SK-N-SH (cell line): ENCODE data around the gene NANS. TPM values are rescaled to one million over a fixed set of nuclear protein-coding genes. Genes with fewer than 3 reads are reported as not detected.

ENCODE experiments used
- CTCF ChIA-PET: fragments of 300-600, 350-600 bp; formaldehyde crosslinking; extraction: SDS; loops from one replicate; lab custom pipeline; 2021; lab: Yijun Ruan, JAX
- POLR2A ChIA-PET: fragments of 350-600 bp; sonication (Branson Sonifier 250); formaldehyde crosslinking; extraction: SDS; loops from one replicate; lab custom pipeline; 2020; ENCODE audit warnings: antibody characterized with exemption, inconsistent platforms; lab: Yijun Ruan, JAX
- DNase-seq: peaks from one replicate; pipeline ENCODE4 v3.0.0; 2012
- H2AFZ ChIP-seq: fragments of 200-600 bp; sonication (generic); 2 replicates; pipeline ENCODE4 v1.8.1; 2016; ENCODE audit warnings: antibody characterized with exemption, mild to moderate bottlenecking, low read depth
- H3F3A ChIP-seq: fragments of 200-600 bp; sonication (generic); replicated peaks from 2 replicates; pipeline ENCODE3; 2016; ENCODE audit warnings: antibody characterized with exemption, mild to moderate bottlenecking; ENCODE audit not compliant: insufficient read depth
- H3K27ac ChIP-seq, 2 experiments: fragments of 200-500 bp in 1 of 2; fragments of 200-600 bp in 1 of 2; sonication (Bioruptor generic) in 1 of 2; sonication (generic), shearing (Covaris generic) in 1 of 2; 2 replicates each; pipeline versions ENCODE4 v1.5.1 to v1.6.1; 2014 to 2016; ENCODE audit warnings: low read depth in 2 of 2, inconsistent platforms in 1 of 2, low read length in 1 of 2, mild to moderate bottlenecking in 1 of 2, mixed read lengths in 1 of 2
- H3K27me3 ChIP-seq: fragments of 200-600 bp; sonication (generic), shearing (Covaris generic); 2 replicates; pipeline ENCODE4 v1.6.1; 2016; ENCODE audit warnings: mixed run types; ENCODE audit not compliant: insufficient read depth
- H3K36me3 ChIP-seq, 2 experiments: fragments of 200-500 bp in 1 of 2; fragments of 200-600 bp in 1 of 2; sonication (Bioruptor generic) in 1 of 2; sonication (generic) in 1 of 2; replicated peaks in 1 of 2; 2 replicates each; pipeline versions ENCODE3 to v1.5.1; 2014 to 2016; ENCODE audit warnings: low read length in 1 of 2, mild to moderate bottlenecking in 1 of 2; ENCODE audit not compliant: insufficient read depth in 2 of 2, control insufficient read depth in 1 of 2
- H3K4me1 ChIP-seq, 2 experiments: fragments of 200-500 bp in 1 of 2; fragments of 200-600 bp in 1 of 2; sonication (Bioruptor generic) in 1 of 2; sonication (generic), shearing (Covaris generic) in 1 of 2; 2 replicates each; pipeline versions ENCODE4 v1.5.1 to v1.6.1; 2014 to 2016; ENCODE audit warnings: low read depth in 1 of 2, low read length in 1 of 2, mixed run types in 1 of 2; ENCODE audit not compliant: insufficient read depth in 2 of 2, control insufficient read depth in 1 of 2
- H3K4me2 ChIP-seq: fragments of 200-600 bp; sonication (generic), shearing (Covaris generic); 2 replicates; pipeline ENCODE4 v1.6.1; 2017; ENCODE audit warnings: mixed run types
- H3K4me3 ChIP-seq, 2 experiments: fragments of 200-500 bp in 1 of 2; fragments of 200-600 bp in 1 of 2; sonication (Bioruptor generic) in 1 of 2; sonication (generic), shearing (Covaris generic) in 1 of 2; 2 replicates each; pipeline versions ENCODE4 v1.5.1 to v1.8.1; 2014 to 2016; ENCODE audit warnings: low read depth in 2 of 2, inconsistent platforms in 1 of 2, low read length in 1 of 2, mild to moderate bottlenecking in 1 of 2, mixed read lengths in 1 of 2, moderate library complexity in 1 of 2
- H3K79me2 ChIP-seq: fragments of 200-600 bp; sonication (generic); 2 replicates; pipeline ENCODE4 v1.8.1; 2017; ENCODE audit warnings: mild to moderate bottlenecking; ENCODE audit not compliant: insufficient read depth
- H3K9ac ChIP-seq: fragments of 200-600 bp; sonication (generic); 2 replicates; pipeline ENCODE4 v1.6.1; 2017; ENCODE audit warnings: mixed run types
- H3K9me2 ChIP-seq: fragments of 200-600 bp; sonication (generic); 2 replicates; pipeline ENCODE4 v1.6.1; 2017; ENCODE audit warnings: mixed run types
- H3K9me3 ChIP-seq: fragments of 200-600 bp; sonication (generic); 2 replicates; pipeline ENCODE4 v1.6.1; 2017; ENCODE audit warnings: mixed run types, mild to moderate bottlenecking, moderate library complexity
- H4K20me1 ChIP-seq: fragments of 200-600 bp; sonication (generic); 2 replicates; pipeline ENCODE4 v1.6.1; 2017; ENCODE audit warnings: mild to moderate bottlenecking, mixed run types; ENCODE audit not compliant: insufficient read depth
- FOXM1 ChIP-seq: IDR thresholded peaks from 2 replicates; pipeline ENCODE4 v1.4.0; 2012; ENCODE audit warnings: low read depth, mild to moderate bottlenecking
- JUND ChIP-seq: IDR thresholded peaks from 2 replicates; pipeline ENCODE4 v1.4.0; 2012
- MXI1 ChIP-seq: IDR thresholded peaks from 2 replicates; pipeline ENCODE4 v1.6.1; 2012; ENCODE audit warnings: mild to moderate bottlenecking, low read depth, low read length, improper control_type of control experiment
- SMC3 ChIP-seq: IDR thresholded peaks from 2 replicates; pipeline ENCODE4 v1.6.1; 2012; ENCODE audit warnings: low read depth, low read length, improper control_type of control experiment
- TAF1 ChIP-seq: IDR thresholded peaks from 2 replicates; pipeline ENCODE4 v1.6.1; 2012; ENCODE audit warnings: low read depth, mild to moderate bottlenecking, low read length, moderate library complexity, borderline replicate concordance
- YY1 ChIP-seq: IDR thresholded peaks from 2 replicates; pipeline ENCODE4 v1.4.0; 2012; ENCODE audit warnings: low read depth, mild to moderate bottlenecking
- WGBS: methylation state at CpG from one replicate; pipeline ENCODE4 v1.1.6; 2017; ENCODE audit warnings: low lambda C conversion rate; 5-methylcytosine and 5-hydroxymethylcytosine counted together
- polyA plus RNA-seq, 3 experiments: library from polyadenylated mRNA; depleted of rRNA; stranded (reverse); fragments of >200 nt; gene quantifications; 2 replicates each; pipeline ENCODE4 v1.2.3, GENCODE V29; 2012
- small RNA-seq, 7 experiments: library from RNA; depleted of rRNA; stranded (forward); fragments of <200 nt; gene quantifications; one replicate each; pipeline ENCODE3, GENCODE V24; 2012
- TF ChIP-seq, protein P1 (sequence below): fragments of 200-600 bp; sonication (generic); IDR thresholded peaks from 2 replicates; pipeline ENCODE4 v1.6.1; 2017; ENCODE audit warnings: antibody characterized with exemption, mild to moderate bottlenecking, moderate library complexity

The NANS gene
- polyA plus RNA-seq, 1 of the 3 experiments (the other 2 are of a cell fraction), result 61.3 TPM

DNA sequence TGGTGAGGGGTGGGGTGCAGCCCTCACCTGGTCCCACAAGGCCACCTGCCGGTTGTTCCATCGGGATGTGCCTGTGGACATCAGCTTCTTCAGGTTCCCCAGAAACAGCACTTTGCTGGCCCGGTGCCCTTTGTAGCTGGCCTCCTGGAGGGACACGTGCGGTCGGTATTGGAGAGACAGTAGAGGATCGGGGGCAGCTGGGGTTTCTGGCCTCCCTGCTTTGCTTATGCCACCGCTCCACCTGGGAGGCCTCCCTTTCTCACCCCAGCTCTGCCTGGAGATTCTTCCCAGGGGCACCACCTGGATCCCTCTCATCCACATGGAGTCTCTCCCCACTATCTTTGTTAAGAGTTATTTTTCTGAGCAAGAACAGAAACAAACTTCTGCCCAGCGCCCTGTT is 75.6 kb downstream of the NANS start:
- H3K79me2 ChIP-seq, result no peaks in the 10 kb centered on the region
- H3K36me3 ChIP-seq, result no peaks in the 10 kb centered on the region
- TF ChIP-seq SMC3 (no peak), FOXM1 (no peak), JUND (no peak), TAF1 (no peak), YY1 (no peak), MXI1 (no peak)
- TF ChIP-seq, protein P1, sequence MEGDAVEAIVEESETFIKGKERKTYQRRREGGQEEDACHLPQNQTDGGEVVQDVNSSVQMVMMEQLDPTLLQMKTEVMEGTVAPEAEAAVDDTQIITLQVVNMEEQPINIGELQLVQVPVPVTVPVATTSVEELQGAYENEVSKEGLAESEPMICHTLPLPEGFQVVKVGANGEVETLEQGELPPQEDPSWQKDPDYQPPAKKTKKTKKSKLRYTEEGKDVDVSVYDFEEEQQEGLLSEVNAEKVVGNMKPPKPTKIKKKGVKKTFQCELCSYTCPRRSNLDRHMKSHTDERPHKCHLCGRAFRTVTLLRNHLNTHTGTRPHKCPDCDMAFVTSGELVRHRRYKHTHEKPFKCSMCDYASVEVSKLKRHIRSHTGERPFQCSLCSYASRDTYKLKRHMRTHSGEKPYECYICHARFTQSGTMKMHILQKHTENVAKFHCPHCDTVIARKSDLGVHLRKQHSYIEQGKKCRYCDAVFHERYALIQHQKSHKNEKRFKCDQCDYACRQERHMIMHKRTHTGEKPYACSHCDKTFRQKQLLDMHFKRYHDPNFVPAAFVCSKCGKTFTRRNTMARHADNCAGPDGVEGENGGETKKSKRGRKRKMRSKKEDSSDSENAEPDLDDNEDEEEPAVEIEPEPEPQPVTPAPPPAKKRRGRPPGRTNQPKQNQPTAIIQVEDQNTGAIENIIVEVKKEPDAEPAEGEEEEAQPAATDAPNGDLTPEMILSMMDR, result no peak
- H3K4me3 ChIP-seq, result no peak overlapping the region
- H3K9me3 ChIP-seq, result no peaks in the 10 kb centered on the region
- 77% methylated on average over 8 of the region's 9 CpGs for WGBS
- ChIA-PET POLR2A (interaction anchor here (0.6 kb wide), 1 partner anchor 28 kb away, joined by 3 read pairs; no protein-coding TSS in a partner anchor), CTCF (interaction anchor here (1.1 to 1.6 kb wide), 3 partner anchors 12 to 70 kb away, joined by 3 to 4 read pairs (median 3); partner anchors contain the start of gene TRIM14)
- DNase-seq, result no peak
- no peaks in the 10 kb centered on the region for H4K20me1 ChIP-seq
- no peaks in the 10 kb centered on the region for H3K9me2 ChIP-seq
- H3K4me2 ChIP-seq, result no peak overlapping the region
- H2AFZ ChIP-seq, result no peak overlapping the region
- no peak overlapping the region for H3K9ac ChIP-seq
- H3K27ac ChIP-seq, result no peak overlapping the region
- H3K4me1 ChIP-seq, result no peaks in the 10 kb centered on the region
- H3K27me3 ChIP-seq, result no peaks in the 10 kb centered on the region
- no peaks in the 10 kb centered on the region for H3F3A ChIP-seq

Small RNA genes lying within 50 kb of the gene (small RNA-seq; reads per million reads assigned to genes)
- gene RF00017 (0 reads per million in 7 experiments), gene RNU6-918P (0 reads per million in 7 experiments)

Other genes starting within 250 kb of the NANS start
- gene FOXE1, start 203.5 kb upstream of the NANS start, polyA plus RNA-seq (2012; rRNA removed), result 0.03 and 0.08 TPM in 2 replicates
- gene TRMO, start 134.2 kb upstream of the NANS start, polyA plus RNA-seq (2012; rRNA removed), result 8.1 and 11.8 TPM in 2 replicates
- gene HEMGN, start 118.6 kb upstream of the NANS start, polyA plus RNA-seq (2012; rRNA removed), result not detected in 2 replicates
- gene ANP32B, start 73.4 kb upstream of the NANS start, polyA plus RNA-seq (2012; rRNA removed), result 21.6 and 28.4 TPM in 2 replicates
- gene TRIM14, start 62.5 kb downstream of the NANS start, polyA plus RNA-seq (2012; rRNA removed), result 13.4 and 15.3 TPM in 2 replicates
- gene CORO2A, start 135.9 kb downstream of the NANS start, polyA plus RNA-seq (2012; rRNA removed), result 2.3 and 2.7 TPM in 2 replicates
- 5.1 and 5.6 TPM in 2 replicates for gene TBC1D2, start 198.9 kb downstream of the NANS start, polyA plus RNA-seq (2012; rRNA removed)